Common myeloid progenitor, CD34-positive (primary cell): ENCODE results near the gene OPHN1.

Source experiments
- CTCF ChIA-PET: fragments of 350-600 bp; sonication (Branson Sonifier 250); formaldehyde crosslinking; loops from one replicate; lab custom pipeline; 2021; ENCODE audit warnings: antibody characterized with exemption; lab: Charles Lee
- POLR2A ChIA-PET: fragments of 350-600 bp; sonication (Branson Sonifier 250); formaldehyde crosslinking; loops from one replicate; lab custom pipeline; 2021; ENCODE audit warnings: antibody characterized with exemption; lab: Charles Lee
- DNase-seq, 3 donors: peaks; one replicate each; pipeline versions ENCODE4 v3.0.0 to v3.0.0-alpha.2; 2013
- H3K27ac ChIP-seq, 2 experiments: 1 replicate in 1 of 2; 2 replicates in 1 of 2; pipeline ENCODE4 v1.7.0; 2013; ENCODE audit warnings: inconsistent platforms in 2 of 2, low read length in 2 of 2, mild to moderate bottlenecking in 2 of 2, low read depth in 1 of 2, moderate library complexity in 1 of 2; ENCODE audit not compliant: severe bottlenecking in 2 of 2, insufficient read depth in 1 of 2, poor library complexity in 1 of 2
- H3K27me3 ChIP-seq, 5 experiments: replicated peaks in 2 of 5; 1 replicate in 3 of 5; 2 replicates in 2 of 5; pipeline versions ENCODE4 v1.6.1 to v1.7.0; 2013; ENCODE audit warnings: low read length in 4 of 5, mild to moderate bottlenecking in 2 of 5, moderate library complexity in 2 of 5, inconsistent platforms in 1 of 5; ENCODE audit not compliant: insufficient read depth in 5 of 5, control insufficient read depth in 4 of 5
- H3K36me3 ChIP-seq, 4 experiments: 1 replicate in 2 of 4; 2 replicates in 2 of 4; pipeline versions ENCODE4 v1.6.1 to v1.7.0; 2013; ENCODE audit warnings: low read length in 3 of 4, control low read depth in 1 of 4, mild to moderate bottlenecking in 1 of 4; ENCODE audit not compliant: control insufficient read depth in 4 of 4, insufficient read depth in 4 of 4
- H3K4me1 ChIP-seq, 4 experiments: 1 replicate in 3 of 4; 2 replicates in 1 of 4; pipeline versions ENCODE4 v1.6.1 to v1.7.1; 2013; ENCODE audit warnings: low read length in 3 of 4, mild to moderate bottlenecking in 3 of 4, control low read depth in 1 of 4, inconsistent platforms in 1 of 4, moderate library complexity in 1 of 4; ENCODE audit not compliant: control insufficient read depth in 4 of 4, insufficient read depth in 4 of 4; ENCODE audit errors: control extremely low read depth in 1 of 4
- H3K4me3 ChIP-seq, 7 experiments: 1 replicate in 4 of 7; 2 replicates in 3 of 7; pipeline versions ENCODE4 v1.5.1 to v1.7.0; 2013; ENCODE audit warnings: mild to moderate bottlenecking in 7 of 7, low read length in 6 of 7, moderate library complexity in 6 of 7, inconsistent platforms in 2 of 7, low read depth in 2 of 7, control low read depth in 1 of 7; ENCODE audit not compliant: insufficient read depth in 4 of 7, control insufficient read depth in 1 of 7; ENCODE audit errors: extremely low read depth in 1 of 7
- H3K9me3 ChIP-seq, 5 experiments: 1 replicate in 4 of 5; 2 replicates in 1 of 5; pipeline versions ENCODE4 v1.6.1 to v1.7.1; 2013; ENCODE audit warnings: low read length in 4 of 5, mild to moderate bottlenecking in 2 of 5, inconsistent platforms in 1 of 5, low read depth in 1 of 5, moderate library complexity in 1 of 5; ENCODE audit not compliant: control insufficient read depth in 4 of 5, insufficient read depth in 2 of 5; ENCODE audit errors: control extremely low read depth in 1 of 5
- WGBS: methylation state at CpG from one replicate; pipeline ENCODE4 v1.1.5; 2013; ENCODE audit not compliant: insufficient coverage; 5-methylcytosine and 5-hydroxymethylcytosine counted together

Gene OPHN1

GRCh38 chrX:68304602-68305001 lies 128.7 kb downstream of the OPHN1 start:
- Histone ChIP-seq H3K36me3 (no peaks in the 10 kb centered on the region), H3K9me3 (no peaks in the 10 kb centered on the region), H3K27me3 (no peaks in the 10 kb centered on the region), H3K4me3 (no peak overlapping the region), H3K27ac (no peak overlapping the region), H3K4me1 (peaks cover 0 to 4% (median 0%) of the 10 kb centered on the region in 4 experiments)
- ChIA-PET CTCF (no interaction called here), POLR2A (no interaction called here)
- no CpG with 5 or more reads among the region's 1 CpG for WGBS
- no peak for DNase-seq

GRCh38 chrX:68299898-68300297 lies 133.4 kb downstream of the OPHN1 start:
- Histone ChIP-seq H3K4me1 (no peaks in the 10 kb centered on the region), H3K27ac (no peak overlapping the region), H3K36me3 (no peaks in the 10 kb centered on the region), H3K4me3 (no peak overlapping the region), H3K9me3 (no peaks in the 10 kb centered on the region), H3K27me3 (no peaks in the 10 kb centered on the region)
- POLR2A ChIA-PET = no interaction called here
- CTCF ChIA-PET = no interaction called here
- no peak for DNase-seq
- WGBS = 100% methylated on average over 1 of the region's 2 CpGs

GRCh38 chrX:68292471-68292870 lies 140.8 kb downstream of the OPHN1 start:
- H3K36me3 ChIP-seq = no peaks in the 10 kb centered on the region
- no peak for DNase-seq
- ChIA-PET POLR2A (no interaction called here), CTCF (no interaction called here)
- H3K4me1 ChIP-seq = no peaks in the 10 kb centered on the region
- WGBS = 82% methylated on average over 3 of the region's 3 CpGs
- H3K27ac ChIP-seq = no peak overlapping the region
- H3K4me3 ChIP-seq = no peak overlapping the region
- H3K9me3 ChIP-seq = no peaks in the 10 kb centered on the region
- no peaks in the 10 kb centered on the region for H3K27me3 ChIP-seq

GRCh38 chrX:68288127-68288526 lies 145.2 kb downstream of the OPHN1 start:
- H3K27ac ChIP-seq = no peak overlapping the region
- no peak overlapping the region for H3K4me3 ChIP-seq
- no peaks in the 10 kb centered on the region for H3K36me3 ChIP-seq
- CTCF ChIA-PET = no interaction called here
- POLR2A ChIA-PET = no interaction called here
- H3K9me3 ChIP-seq = no peaks in the 10 kb centered on the region
- H3K4me1 ChIP-seq = peaks cover 0 to 4% (median 0%) of the 10 kb centered on the region in 4 experiments
- no peak for DNase-seq
- no peaks in the 10 kb centered on the region for H3K27me3 ChIP-seq

- WGBS = no CpG with 5 or more reads among the region's 3 CpGs
- Histone ChIP-seq H3K27me3 (no peaks in the 10 kb centered on the region), H3K4me1 (peaks cover 0 to 4% (median 0%) of the 10 kb centered on the region in 4 experiments), H3K36me3 (no peaks in the 10 kb centered on the region), H3K9me3 (no peaks in the 10 kb centered on the region), H3K4me3 (no peak overlapping the region), H3K27ac (no peak overlapping the region)
- CTCF ChIA-PET = no interaction called here
- DNase-seq = no peak
- POLR2A ChIA-PET = no interaction called here
These were observed 145.9 kb downstream of the OPHN1 start for GRCh38 chrX:68287419-68287818.

GRCh38 chrX:68286980-68287379 lies 146.3 kb downstream of the OPHN1 start:
- ChIA-PET POLR2A (no interaction called here), CTCF (no interaction called here)
- no peaks in the 10 kb centered on the region for H3K9me3 ChIP-seq
- no peak overlapping the region for H3K27ac ChIP-seq
- no peaks in the 10 kb centered on the region for H3K36me3 ChIP-seq
- DNase-seq = no peak
- no peaks in the 10 kb centered on the region for H3K27me3 ChIP-seq
- peaks cover 0 to 4% (median 0%) of the 10 kb centered on the region in 4 experiments for H3K4me1 ChIP-seq
- no peak overlapping the region for H3K4me3 ChIP-seq

GRCh38 chrX:68286076-68286475 lies 147.2 kb downstream of the OPHN1 start:
- H3K36me3 ChIP-seq = no peaks in the 10 kb centered on the region
- no peak overlapping the region for H3K27ac ChIP-seq
- no peak for DNase-seq
- no peak overlapping the region for H3K4me3 ChIP-seq
- H3K4me1 ChIP-seq = peaks cover 0 to 4% (median 0%) of the 10 kb centered on the region in 4 experiments
- ChIA-PET CTCF (no interaction called here), POLR2A (no interaction called here)
- H3K27me3 ChIP-seq = no peaks in the 10 kb centered on the region
- no peaks in the 10 kb centered on the region for H3K9me3 ChIP-seq
